Activated T-cell treated with anti-CD3 and anti-CD28 coated beads, Interleukin-2, amount 50 U/mL, for 1 hour (primary cell): Measurements from ENCODE around the gene ANXA6.
A peak's percentile ranks its signal among the peaks of the same experiment; 100 is the strongest.

ENCODE experiments used
- DNase-seq: peaks from one replicate; pipeline ENCODE4 v3.0.0-alpha.2; 2020

ANXA6 gene

DNA sequence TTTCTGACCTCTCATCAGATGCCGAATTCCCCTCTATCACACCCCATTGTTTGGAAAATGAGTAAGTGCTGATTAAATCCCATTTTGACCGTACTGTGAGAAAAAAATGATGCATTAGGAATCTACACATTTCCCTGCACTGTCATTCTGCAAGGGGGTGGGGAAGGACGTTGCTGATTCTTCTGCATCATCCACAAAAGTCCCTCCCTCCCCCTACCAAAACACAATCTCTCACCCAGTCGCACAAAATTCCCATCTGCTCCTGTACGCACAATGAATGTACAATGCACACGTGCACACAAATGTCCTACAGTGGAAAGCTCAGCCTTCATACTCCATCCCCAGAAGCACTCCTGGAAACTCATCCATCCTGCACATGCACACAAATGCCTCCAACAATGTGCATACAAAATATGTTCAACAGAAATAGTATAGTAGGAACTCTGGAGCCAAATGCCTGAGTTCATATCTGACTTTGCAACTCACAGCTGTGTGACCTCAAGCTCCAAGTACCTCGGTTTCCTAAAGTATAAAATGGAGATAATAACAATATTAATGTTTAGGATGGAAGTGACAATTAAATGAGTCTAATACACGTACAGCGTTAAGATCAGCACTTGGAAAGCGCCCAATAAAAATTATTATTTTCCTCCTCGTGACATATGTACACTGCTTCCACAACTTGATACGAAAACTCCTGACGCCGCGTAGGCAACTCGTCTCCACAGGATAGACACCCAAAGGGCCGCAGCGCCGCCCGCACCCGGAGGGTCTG lies 77.6 kb downstream of the ANXA6 start:
- DNase-seq, result no peak

DNA sequence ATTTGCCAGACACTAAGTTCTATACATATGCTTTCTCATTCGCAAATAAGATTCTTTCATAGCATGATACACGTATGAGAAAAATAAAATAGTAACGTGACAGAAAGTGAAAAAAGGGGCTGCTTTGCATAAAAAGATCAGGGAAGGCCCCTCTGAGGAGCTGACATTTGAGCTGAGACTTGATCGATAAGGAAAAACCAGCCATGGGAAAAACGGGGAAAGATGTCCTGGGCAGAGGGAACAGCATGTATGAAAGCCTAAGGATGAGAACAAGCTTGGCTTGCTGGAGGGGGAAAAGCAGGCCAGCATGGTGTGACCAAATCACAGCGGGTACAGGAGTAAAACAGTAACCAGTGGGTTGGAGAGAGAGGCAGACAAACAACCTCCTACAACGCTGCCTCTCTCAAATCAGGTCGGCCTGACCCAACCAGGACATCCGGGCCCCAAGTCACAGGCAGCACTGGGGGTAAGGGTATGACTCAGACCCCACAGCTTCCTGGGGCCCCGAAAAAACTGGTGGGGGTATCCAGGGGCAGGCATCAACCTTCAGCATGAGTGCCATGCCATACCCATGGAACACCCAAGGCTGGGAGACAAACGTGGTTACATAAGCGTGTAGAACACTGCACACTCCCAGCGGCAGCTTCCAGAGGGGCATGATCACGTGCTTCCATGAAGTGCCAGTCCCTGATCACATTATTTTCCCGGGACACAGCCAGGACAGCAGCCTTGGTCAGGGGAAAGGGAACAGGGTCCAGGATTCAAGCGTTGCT lies 78.9 kb downstream of the ANXA6 start:
- DNase-seq, result peak; percentile 64

DNA sequence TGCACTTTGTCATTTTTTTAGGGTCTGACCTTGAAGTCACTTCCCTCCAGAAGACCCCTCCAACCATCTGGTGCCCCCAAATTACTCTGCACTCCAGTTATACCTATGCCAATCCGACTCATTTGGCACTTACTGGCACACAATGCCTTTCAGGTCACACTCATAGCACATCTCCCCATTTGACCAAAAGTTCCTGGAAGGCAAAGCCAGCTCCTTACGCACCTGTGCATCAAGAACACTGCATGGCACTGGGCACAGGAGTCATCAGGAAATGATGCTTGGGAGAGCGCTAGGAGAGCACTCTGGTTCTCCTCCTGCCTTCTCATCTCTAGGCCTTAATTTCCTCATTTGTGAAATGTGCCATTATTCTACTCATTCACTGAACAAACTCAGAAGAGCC lies 79.6 kb downstream of the ANXA6 start:
- no peak for DNase-seq

DNA sequence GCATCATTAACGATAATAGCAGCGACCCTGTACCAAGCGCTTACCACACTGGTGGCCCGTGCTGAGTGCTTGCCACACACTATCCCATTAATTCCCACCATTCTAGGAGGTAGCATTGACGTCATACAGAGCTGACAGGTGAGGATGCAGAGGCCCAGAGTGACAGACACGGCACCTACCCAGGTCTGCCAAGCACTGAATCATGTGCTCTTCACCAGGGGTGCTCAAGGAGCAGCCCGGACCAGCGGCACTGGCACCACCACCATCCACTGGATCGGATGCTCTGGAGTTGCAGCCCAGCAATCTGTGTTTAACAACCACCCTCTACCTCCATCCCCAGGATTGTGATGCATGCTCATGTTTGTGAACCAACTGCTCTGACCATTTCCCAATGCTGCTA lies 80.2 kb downstream of the ANXA6 start:
- no peak for DNase-seq

DNA sequence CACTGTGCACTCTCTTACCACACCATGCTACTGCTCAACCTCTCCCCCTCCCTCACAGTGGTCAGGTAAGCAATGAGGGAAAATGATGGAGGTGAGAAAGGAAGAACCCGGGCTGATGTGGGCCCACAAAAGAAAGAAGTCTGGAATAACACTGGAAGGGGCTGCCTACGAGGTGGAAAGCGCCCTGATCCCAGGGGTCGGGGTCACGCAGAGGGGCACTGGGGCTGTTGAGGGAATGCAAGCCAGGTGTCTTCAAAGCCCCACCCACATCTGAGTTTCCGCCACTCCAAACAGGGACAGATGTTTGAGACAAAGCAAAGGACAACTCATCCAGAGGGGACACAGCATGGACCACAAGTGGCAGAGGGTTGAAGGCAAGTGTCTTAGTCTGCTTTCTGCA lies 81.0 kb downstream of the ANXA6 start:
- no peak for DNase-seq

DNA sequence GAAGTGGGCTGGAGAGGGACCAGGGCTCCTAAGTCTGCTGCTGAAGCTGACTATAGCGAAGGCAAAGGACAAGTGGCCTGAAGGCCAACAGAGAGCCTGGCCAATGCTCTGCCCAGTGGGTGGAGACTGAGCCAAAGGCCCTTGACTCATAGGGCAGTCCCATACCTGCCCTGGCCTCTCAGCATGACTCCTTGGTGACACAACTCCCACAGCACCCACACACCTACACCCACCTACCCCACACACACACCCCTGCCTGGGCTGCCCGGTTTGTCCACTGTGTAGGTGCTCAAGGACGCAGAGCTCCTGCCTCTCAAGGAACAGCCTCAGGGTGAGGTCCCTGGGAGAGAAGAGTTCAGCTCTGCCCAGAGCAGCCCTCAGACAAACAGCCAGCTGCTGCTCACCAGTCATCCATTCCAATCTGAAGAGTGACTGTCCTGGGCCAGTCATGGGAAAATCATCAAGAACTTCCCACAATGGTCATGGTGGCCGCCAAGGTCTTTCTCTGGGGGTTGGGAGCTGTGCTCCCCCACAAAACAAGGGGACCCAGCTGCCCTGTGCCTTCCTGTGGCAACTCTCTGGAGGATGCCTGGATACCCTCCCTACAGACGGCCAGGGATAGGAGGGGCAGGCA lies 81.8 kb downstream of the ANXA6 start:
- DNase-seq, result no peak

DNA sequence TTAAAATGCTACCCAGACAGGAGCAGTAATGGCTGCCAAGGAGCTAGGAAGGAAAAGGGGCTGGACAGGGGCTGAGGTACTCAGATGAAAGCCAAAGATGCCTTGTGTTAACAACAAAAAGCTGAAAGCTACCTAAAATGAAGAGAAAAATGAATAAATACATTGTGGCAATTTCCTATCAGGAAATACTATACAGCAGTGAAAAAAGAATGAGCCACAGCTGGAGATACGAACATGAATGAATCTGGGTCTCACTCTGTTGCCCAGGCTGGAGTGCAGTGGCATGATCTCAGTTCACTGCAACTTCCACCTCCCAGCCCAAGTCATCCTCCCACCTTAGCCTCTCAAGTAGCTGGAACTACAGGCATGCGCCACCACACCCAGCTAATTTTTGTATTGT lies 83.0 kb downstream of the ANXA6 start:
- no peak for DNase-seq

DNA sequence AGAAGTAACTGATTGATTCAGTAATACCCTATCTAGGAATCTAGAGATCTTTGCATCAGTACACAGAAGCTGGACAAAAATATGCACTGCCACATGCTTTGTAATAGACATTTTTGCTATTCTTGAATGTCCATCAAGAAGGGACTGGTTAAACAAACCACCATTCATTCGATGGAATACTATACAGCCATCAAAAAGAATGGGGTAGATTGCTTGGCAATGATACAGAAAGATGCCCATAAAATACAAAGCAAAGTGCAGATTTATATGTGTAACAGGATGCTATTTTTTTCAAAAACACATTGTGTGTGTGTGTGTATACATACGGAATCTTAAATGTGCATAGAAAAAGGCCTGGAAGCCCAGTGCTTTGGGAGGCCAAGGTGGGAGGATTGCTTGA lies 84.3 kb downstream of the ANXA6 start:
- no peak for DNase-seq

DNA sequence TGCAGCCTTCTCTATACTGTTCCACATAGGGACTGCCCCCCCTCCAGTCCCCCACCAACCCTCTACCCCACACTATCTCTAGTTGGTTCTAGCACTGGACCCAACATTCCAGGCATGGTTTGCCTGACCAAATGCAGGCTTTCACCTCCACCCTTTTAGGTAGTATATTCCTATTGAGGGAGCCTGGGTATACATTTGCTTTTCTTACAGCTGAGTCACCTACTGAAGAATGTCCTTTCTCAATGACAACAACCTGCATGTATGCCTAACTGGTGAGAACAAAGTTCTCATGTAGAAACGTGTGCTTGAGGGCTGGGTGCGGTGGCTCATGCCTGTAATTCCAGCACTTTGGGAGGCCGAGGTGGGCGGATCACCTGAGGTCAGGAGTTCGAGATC lies 85.0 kb downstream of the ANXA6 start:
- no peak for DNase-seq

DNA sequence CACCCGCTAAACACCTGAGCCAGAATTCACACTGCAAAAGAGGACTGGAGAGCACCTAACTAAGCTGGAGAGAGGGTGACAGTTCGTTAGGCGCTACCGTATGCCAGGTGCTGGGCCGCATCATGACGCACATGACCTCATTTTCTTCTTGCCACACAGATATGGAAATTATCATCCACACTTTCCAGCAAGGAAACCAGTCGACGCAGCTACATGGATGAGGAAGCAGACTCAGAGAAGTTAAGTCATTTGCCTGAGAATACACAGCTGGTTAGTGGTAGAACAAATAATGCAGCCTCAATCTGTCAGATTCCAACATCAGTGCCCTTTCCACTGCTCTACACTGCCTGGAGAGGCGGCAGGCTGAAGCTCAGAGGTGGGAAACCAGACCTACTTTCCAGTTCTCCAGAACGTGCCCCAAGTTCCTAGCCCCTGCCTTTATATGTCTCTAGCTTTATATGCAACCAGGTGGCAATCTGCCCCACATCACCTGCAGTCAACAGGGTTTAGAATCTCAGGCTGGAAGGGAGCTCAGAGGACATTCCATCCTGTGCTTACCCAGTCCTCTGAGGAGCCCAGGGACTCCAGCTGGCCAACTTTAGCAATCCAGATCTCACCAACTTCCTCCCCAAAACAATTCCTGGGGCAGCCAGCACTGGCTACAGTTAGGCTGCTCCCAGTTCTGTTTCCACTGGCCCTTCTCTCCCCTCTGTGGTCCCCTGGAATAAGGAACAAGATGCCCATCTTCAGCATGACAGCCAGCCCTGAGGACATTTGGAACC lies 85.5 kb downstream of the ANXA6 start:
- DNase-seq, result no peak

DNA sequence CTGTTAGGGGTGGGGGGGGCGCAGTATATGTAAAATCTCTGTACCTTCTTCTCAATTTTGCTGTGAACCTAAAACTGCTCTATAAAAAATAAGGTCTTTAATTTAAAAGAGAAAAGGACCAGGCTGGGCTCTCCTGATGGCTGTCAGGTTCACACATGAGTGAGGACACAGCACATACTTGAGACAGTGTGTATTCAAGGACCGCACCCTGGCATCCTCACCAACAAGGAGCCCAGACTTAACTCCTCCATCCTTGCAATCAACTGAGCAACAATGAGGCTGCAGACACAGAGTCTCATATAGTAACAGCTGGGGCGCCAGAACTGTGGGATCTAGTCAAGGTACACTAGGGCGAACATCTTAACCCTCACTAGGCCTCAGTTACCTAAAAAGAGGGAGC lies 86.6 kb downstream of the ANXA6 start:
- DNase-seq, result no peak

DNA sequence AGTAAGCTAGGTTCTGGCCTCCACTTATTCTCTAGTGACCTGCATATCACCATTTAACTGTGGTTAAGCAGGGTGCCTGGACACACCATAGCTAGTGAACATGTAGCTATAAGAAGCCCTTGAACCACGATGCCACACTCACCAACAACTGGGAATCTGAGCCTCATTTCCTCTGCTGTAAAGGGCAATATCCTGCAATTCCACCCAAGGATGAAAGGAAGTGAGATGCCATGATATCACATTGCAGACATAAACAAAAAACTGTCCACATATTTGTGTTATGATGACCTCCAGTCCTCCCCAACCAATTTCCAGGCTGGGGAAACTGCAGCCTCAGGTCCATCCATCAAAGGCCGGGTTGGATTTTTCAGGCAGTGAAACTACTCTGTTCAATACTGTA lies 87.1 kb downstream of the ANXA6 start:
- DNase-seq, result no peak

DNA sequence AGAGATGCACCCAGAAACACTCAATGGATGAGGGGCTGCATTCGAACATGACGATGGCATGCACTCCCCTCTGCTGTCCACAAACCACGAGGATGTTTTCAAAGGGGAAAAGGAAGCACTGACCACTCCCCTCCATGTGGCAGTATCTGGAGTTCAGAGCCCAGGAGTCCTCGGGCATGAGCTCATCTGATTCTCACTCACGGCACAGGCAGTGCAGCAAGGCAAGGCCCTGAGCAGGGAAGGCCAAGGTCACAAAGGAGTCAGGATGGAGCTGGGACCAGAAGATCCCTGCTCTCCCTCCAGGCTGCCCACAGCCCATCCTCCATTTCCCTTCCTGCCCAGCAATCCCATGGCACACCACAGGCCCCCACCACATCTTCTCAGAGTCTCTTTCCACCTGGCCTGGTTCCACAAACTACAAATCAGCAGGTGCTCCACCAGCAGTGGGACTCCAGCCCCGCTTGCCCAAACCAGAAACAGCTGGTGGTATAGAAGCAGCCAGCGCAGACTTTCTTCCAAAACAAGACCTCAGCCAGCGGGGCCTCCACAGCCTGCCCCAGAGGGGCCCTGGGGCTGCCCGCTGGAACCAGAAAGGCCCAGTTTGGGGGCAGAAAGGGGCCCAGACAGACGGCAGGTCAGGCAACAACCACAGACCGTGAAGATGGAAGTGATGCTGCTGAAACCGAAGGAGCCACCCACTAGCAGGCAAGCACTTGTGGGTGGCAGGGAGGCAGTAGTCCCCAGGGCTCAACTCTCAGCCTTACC lies 89.0 kb downstream of the ANXA6 start:
- peak; percentile 32 for DNase-seq

DNA sequence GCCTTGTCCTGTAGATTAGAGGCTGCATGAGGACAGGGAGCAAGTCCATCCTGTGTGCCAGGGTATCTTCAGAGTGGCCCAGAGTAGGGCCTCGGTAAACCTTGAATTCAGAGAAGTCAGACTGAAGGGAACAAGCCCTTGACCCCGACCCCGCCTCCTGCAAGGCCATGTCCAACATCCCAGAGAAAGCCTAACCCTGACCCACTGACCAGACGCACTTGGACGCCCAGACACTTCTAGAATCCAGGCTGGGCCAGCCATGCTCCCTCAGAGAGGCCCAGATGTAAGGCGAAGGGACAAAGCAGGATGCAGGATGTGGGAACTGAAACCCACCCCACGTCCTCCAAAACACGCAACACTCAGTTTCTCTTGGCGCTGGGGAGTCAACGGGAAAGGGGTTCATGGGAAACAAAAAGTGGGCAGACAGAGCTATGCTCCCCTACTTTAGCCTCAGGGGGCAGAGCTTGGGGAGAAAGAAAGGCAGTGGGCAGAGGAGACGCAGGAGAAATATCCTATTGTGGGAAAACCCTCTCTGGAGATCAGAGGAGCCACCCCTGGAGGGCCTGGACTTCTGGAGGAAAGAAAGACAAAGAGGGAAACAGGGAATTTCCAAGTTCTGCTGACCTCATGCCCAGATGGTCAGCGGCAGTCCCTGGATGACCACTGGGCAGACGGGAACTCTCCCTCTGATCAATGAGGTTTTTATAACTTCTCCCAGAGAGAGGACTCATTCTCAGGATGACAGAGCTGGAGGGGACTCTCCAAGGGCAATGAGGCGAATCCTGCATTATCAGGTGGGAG lies 89.7 kb downstream of the ANXA6 start:
- no peak for DNase-seq

DNA sequence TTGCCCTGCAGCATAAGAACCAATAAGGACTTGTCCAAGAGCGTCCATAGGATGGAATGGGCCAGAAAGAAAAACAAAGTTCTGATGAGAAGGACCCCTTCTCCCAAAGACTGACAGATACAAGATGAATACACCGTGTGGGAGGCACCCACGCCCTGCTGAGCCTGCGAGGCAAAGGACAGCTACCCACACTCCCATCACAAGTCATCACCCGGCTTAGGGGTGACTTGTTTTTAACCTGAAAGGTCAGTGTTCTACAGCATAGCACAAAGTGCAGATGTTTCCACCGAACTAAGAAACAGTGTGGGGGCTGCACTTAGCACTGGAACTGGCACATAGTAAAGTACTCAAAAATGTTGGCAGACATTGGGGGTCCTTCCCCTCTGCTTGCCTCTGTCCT lies 90.7 kb downstream of the ANXA6 start:
- no peak for DNase-seq

DNA sequence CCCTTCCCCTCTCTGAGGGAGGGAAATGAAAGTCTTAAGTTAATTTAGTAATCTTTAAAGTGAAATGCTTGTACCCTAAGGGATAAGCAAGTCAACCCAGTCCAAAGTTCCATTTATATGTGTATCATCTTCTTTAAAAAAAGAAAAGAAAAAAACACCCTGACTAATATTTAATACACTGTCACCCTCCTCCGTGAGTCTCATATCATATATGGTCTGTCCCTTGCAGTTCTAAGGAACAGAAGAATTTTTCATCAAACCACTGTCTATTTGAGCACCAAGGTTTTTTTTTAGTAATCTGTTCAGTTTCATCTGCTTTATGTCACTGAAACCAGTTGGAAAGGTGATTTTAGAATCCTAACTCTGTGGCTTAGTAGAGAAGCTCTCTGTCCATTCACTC lies 92.0 kb downstream of the ANXA6 start:
- no peak for DNase-seq

DNA sequence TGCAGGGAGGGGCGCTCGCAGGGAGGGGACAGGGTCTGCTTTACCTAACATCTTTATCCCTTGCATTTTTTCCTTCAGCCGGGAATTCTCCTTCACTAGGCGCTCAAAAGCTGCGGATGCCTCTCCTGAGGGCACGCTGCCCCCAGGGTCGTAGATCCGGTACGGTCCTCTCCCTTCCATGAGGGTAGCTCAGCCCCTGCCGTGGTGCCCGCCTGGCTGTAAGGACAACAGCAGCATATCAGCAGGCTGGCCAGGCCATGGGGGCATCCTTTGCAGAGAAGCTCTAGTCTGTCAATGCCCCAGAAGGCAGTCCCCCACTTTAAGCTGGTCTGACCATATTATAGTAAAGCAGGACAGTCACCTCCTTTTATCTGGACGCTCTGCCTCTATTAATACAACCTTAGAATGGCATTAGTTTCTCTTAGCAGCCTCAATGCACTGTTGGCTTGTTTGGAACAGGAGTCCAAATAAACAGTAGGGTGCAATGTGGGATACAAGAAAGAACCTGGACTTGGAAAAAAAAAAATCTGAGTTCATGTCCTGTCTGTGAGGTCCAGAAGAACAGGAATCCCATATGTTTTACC lies 92.6 kb downstream of the ANXA6 start:
- no peak for DNase-seq

DNA sequence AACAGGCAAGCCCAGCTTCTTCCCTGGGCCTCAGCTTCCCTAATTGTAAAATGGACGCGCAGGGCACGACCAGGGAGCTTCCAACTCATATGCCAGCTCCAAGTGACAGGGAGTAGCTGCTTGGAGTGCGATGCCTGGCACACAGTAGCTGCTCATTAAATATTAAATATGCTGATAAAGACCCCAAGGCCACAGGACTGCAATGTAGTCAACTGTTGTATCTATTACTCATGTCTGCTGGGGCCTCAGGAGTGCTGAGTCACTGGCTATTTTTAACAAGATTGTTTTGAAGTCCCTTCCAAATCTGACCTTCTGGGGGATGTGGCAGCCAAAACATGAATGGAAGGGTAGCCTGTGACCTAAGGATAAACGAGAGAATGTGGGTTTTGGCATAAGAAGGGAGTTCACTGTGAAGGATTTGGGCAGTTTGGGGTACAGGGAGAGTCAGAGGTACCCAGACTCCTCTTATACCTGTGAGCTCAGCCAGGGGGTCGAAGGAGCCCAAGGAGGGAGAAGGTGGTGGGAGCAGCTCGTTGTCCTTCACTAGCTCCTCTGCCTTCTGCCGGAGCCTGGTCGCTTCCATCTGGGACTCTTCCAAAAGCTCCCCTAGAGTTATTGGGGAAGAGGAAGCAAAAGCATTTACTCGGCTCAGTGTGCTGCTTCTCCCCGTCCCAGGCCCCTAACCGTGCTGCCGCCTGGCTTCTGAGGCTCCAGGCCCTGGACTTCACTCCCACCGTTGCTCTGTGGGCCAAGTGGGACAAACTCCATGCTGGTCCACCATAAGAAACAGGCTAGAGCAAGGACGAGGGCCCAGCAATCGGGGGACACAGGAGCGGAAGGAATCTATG lies 94.2 kb downstream of the ANXA6 start:
- no peak for DNase-seq

DNA sequence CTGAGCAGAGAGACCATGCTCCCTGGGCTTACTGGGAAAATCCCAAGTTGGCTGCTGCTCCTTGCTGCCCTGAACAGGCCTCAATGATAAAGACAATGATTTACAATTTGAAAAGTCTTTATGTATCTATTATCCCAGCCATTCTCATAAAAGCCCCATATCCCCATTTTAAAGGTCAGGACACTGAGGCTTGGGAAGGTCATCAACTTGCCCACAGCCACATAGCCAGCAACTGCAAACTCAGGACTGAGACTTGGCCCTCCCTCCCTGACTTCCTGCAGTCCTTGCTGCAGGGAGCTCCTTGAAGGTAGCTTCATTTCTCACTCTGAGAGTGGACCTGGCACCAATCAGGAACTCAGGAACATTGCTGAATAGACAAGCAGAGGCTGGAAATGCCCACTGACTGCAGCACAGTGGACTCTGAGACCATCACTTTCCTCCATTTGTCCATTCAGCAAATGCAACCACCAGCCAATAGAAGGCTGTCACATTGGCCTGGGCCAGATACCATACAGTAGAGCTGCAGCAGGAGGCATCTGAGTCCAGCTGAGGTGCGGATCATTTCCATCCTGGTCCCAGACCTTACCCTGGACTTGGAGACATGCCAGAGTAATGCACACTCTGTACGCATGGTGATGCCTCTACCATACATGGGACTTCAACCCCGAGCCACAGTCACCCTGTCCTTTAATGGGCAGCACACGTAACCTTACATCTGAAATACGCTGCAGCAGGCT lies 95.0 kb downstream of the ANXA6 start:
- no peak for DNase-seq

DNA sequence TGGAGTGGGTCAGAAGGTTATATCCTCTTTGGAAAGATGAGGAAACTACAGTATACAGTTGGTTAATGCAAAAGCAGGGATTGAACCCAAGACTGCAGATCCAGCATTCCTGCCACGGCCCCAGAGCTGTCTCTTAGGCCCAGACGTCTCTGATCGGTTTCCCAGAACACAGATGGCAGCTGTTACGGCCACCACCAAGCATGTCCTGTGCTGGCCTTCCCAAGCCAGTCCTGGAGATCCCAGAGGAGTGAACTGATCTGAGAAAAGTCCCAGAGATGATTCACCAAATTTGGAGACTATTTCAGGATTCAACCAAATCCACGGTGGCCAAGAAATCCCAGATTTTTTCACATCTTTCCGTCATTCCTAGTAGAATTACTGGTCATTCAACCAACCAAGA lies 96.8 kb downstream of the ANXA6 start:
- DNase-seq, result no peak
